ENCODE results near the gene SH3BP4.

SH3BP4 gene

GRCh38 chr2:234998404-234999211, 46.8 kb downstream of the SH3BP4 start:
- no peak for DNase-seq (ENCODE audit: low read depth in 2 of 2)

- DNase-seq (ENCODE audit: low read depth in 2 of 2) = no peak
These were observed 48.1 kb downstream of the SH3BP4 start for GRCh38 chr2:234999740-235000425.

- DNase-seq (ENCODE audit: low read depth in 2 of 2) = no peak
These were observed 48.8 kb downstream of the SH3BP4 start for GRCh38 chr2:235000426-235001236.

- no peak for DNase-seq (ENCODE audit: low read depth in 2 of 2)
These were observed 49.7 kb downstream of the SH3BP4 start for GRCh38 chr2:235001237-235002133.

- no peak for DNase-seq (ENCODE audit: low read depth in 2 of 2)
These were observed 50.6 kb downstream of the SH3BP4 start for GRCh38 chr2:235002198-235003095.

GRCh38 chr2:235003096-235003775, 51.4 kb downstream of the SH3BP4 start:
- no peak for DNase-seq (ENCODE audit: low read depth in 2 of 2)

GRCh38 chr2:235004329-235004903, 52.6 kb downstream of the SH3BP4 start:
- DNase-seq (ENCODE audit: low read depth in 2 of 2) = no peak

GRCh38 chr2:235005023-235005422, 53.2 kb downstream of the SH3BP4 start:
- no peak for DNase-seq (ENCODE audit: low read depth in 2 of 2)

GRCh38 chr2:235005603-235006259, 53.9 kb downstream of the SH3BP4 start:
- DNase-seq (ENCODE audit: low read depth in 2 of 2) = no peak

DNA sequence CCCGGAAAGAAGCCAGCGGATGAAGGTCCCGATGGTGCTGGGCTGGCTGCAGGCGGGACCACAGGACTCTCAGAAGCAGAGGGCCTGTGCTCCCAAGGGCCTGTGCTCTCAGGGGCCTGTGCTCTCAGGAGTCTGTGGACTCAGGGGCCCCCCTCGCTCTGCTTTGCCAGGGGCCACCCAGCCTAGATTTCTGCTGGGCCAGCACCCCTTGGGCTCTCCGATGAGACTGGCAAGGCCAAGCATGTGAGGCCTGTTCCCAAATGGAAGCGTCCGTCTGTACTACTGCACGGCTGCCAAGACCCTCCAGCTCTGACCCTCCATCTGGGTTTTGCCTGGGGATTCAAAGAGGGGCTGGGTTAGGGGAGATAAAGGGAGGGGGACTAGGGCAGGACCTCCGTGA, 54.6 kb downstream of the SH3BP4 start:
- DNase-seq (ENCODE audit: low read depth in 2 of 2) = no peak

DNA sequence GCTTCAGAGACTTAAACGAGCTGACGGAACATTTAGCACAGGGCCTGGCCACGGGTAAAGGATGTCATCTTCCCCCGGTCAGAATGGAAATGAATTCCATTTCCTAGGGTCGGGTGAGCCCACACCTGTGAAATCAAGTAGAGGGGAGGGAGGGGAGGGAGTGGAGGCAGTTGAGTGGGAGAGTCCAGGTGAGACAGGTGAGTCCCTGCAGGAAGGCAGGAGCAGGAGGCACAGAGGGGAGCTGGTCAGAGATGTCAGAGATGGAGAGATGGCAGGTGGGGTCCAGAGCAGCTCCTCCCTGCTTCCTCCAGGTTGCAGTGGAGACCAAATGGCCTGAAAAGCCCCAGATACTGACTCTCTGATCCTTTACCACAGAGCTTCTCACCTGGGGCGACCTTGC, 55.2 kb downstream of the SH3BP4 start:
- no peak for DNase-seq (ENCODE audit: low read depth in 2 of 2)

DNA sequence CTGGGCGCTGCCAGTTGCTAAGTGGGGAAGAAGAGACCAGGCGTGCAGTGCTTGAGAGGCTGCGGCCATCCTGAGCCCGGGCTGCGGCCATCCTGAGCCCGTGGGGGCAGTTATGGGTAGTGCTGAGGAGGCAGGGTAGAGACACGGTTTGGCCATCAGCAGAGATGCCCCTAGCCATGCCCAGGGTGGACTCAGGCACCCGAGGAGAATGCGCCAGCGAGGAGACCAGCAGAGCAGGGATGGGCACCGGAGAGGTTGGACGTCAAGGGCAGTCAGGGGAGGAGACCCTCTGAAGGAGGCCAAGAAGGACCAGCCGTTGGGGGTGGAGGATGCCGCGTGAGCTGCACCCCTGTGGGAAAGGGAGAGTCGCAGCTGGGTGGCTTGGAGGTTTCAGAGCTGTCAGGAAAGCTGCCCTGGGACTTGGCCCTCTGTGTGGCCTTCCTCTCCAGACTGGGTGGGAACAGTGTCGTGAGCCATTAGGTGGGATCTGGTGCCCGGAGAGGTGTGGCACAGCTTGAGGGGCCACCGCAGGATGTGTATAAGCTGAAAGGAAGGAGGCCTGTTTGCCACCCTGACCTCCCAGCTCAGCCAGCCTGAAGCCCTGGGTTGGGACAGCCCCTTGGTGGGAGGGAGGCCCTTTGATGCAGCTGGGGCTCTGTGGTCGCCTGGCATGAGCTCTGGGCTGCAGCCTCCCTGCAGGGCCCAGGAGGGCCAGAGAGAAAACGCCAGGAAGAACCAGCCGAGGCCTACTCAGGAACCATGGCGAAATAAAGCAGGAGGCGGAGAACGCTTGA, 56.0 kb downstream of the SH3BP4 start:
- no peak for DNase-seq (ENCODE audit: low read depth in 2 of 2)

GRCh38 chr2:235008584-235009044, 56.8 kb downstream of the SH3BP4 start:
- DNase-seq (ENCODE audit: low read depth in 2 of 2) = no peak

DNA sequence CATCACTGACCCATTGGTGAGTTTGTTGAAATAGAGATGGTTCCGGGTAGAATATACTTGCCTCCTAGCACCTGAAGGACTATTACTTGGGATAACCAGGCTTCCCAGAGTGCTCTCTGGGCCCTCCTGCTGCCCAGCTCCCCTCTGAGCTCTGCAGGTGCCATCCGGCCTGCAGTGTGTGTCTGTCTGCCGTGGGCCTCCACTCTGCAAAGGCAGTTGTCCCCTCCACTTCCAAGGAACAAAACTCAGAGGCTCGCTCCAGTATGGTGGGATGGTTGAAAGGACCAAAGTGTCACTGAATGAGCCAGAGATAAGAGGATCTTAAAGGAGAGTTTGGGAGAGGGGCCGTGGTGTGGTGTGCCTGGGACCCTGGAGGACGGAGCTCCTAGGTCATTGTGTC, 57.3 kb downstream of the SH3BP4 start:
- no peak for DNase-seq (ENCODE audit: low read depth in 2 of 2)

DNA sequence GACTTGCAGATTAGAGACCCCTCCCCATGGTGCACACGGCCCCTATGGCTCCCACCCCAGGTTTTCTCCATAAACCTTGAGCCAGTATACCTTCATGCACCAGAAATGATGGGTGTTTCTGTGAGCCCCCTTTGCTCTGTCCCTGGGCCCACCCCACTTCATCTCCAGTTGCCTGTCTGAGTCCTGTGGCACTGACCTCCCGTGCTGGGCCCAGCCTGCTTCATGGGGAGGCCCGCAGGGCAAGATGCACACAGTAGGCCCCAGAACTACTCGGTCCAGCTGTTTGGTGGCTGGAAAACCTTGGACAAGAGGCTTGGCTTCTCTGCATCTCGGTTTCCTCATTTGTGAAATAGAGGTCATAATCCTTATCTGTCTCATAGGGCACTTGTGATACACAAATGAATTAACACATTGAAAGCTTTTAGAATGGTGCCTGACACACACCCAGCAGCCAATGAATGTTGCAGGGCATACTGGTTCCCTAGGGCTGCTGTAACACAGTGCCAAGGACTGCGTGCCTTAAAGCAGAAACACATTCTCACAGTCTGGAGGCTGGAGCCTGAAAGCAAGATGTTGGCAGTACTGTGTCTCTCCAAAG, 58.4 kb downstream of the SH3BP4 start:
- no peak for DNase-seq (ENCODE audit: low read depth in 2 of 2)

- no peak for DNase-seq (ENCODE audit: low read depth in 2 of 2)
These were observed 59.8 kb downstream of the SH3BP4 start for GRCh38 chr2:235011607-235011928.

- no peak for DNase-seq (ENCODE audit: low read depth in 2 of 2)
These were observed 60.3 kb downstream of the SH3BP4 start for GRCh38 chr2:235011929-235012631.
